ENCODE measurements around the gene VPS26C.

Gene VPS26C

GRCh38 chr21:37251294-37251634 is 15.9 kb downstream of the VPS26C start:
- Mint-ChIP-seq H3K4me1 (ENCODE audit: low read depth) (peaks cover 61% of the 10 kb centered on the region), H3K36me3 (ENCODE audit: low read depth) (peaks cover 11% of the 10 kb centered on the region), H3K4me3 (no peak overlapping the region)

DNA sequence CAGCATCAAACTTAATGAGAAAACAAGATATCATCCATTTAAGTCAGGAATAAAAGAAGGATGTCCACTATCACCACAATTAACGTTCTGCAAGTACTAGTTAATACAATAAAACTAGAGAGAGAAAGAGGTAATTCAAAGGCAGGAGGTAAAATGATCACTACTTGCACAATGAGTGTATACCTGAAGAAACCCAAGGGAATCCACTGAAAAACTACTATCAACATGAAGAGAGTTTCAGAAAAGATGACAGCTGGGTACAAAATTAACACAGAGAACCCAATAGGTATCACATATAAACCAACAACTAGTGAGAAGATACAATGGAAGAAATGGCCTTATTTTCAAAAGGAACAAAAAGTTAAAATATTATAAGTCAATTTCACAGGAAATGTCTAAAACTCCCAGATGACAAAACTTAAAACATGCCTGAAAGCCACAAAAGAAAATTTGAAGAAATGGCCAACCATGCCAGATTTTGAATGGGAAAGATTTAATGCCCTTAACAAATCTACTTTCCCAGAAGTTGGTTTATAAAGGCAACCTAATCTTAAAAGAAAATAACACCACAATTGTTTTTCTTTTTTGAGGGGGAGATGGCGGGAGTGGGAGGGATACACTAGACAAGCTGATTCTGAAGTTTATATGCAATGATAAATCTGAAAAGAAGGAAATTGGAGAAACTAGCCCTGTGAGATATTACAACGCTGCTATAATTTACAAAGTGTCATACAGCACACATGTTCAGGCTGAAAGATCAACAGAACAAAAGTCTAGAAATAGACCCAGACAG is 17.8 kb downstream of the VPS26C start:
- no peaks in the 10 kb centered on the region for H3K9me3 Mint-ChIP-seq
- H3K27me3 Mint-ChIP-seq, result no peaks in the 10 kb centered on the region
- H3K4me3 Mint-ChIP-seq, result no peak overlapping the region
- H3K36me3 Mint-ChIP-seq (ENCODE audit: low read depth), result peaks cover 7% of the 10 kb centered on the region
- peaks cover 73% of the 10 kb centered on the region for H3K4me1 Mint-ChIP-seq (ENCODE audit: low read depth)
- no peak for DNase-seq
- H3K27ac Mint-ChIP-seq, result peak overlapping the region; percentile 23

More at GRCh38 chr21:37251294-37251634, 15.9 kb downstream of the VPS26C start:
- H3K27me3 Mint-ChIP-seq, result no peaks in the 10 kb centered on the region
- H3K27ac Mint-ChIP-seq, result no peak overlapping the region
- no peaks in the 10 kb centered on the region for H3K9me3 Mint-ChIP-seq
- no peak for DNase-seq

DNA sequence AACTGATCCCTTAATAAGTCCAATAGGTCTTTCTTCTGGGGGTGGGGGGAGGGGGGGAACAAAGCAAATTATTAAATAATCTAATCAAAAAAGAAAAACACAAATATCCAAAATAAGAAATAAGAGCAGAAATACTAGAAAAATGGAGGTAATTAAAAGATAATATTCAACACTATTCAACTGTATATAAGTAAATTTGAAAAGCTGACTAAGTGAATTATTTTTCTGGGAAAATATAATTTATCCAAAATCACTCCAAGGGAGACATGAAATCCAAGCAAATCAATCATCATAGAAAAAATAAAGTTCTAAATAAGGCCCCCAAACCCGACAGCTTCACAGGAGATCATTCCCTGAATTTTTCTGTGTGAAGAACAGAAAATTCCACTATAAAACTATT is 18.8 kb downstream of the VPS26C start:
- Mint-ChIP-seq H3K27ac (no peak overlapping the region), H3K9me3 (no peaks in the 10 kb centered on the region), H3K36me3 (ENCODE audit: low read depth) (peaks cover 12% of the 10 kb centered on the region), H3K4me1 (ENCODE audit: low read depth) (peaks cover 77% of the 10 kb centered on the region), H3K27me3 (no peaks in the 10 kb centered on the region), H3K4me3 (no peak overlapping the region)
- DNase-seq, result no peak

- Mint-ChIP-seq H3K9me3 (no peaks in the 10 kb centered on the region), H3K4me3 (peak overlapping the region; percentile 17), H3K27ac (peak overlapping the region; percentile 61), H3K36me3 (ENCODE audit: low read depth) (peaks cover 32% of the 10 kb centered on the region), H3K4me1 (ENCODE audit: low read depth) (peaks cover 73% of the 10 kb centered on the region), H3K27me3 (no peaks in the 10 kb centered on the region)
- DNase-seq, result no peak
Measured at GRCh38 chr21:37245151-37245550, 22.0 kb downstream of the VPS26C start.

DNA sequence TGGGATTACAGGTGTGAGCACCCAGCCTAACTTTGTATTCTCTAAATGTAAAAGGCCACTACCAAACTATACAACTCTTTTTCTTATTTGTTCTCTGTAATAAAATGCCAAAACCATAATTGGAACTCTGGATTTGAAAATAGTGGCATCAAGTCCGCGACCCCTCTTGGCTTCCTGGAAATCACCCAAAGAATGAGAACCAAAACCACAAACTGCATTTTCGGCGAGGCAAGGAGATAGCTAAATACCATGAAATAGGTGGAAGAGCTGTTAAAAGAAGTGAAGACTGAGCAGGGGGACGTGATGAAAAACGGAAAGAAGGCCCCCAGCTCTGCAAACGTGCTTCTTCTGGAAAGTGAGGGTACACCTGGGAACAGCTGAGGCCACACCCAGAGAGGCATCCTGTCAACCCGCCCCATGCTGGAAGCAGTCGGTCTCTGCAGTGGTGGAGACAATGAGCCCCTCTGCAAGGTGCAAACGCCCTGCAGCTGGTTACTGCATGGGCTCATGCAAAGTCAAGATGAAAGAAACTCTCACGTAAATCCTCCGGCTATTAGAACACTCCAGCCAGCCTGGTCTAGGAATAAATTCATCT is 22.5 kb downstream of the VPS26C start:
- no peak for DNase-seq
- H3K4me1 Mint-ChIP-seq (ENCODE audit: low read depth), result peaks cover 69% of the 10 kb centered on the region
- no peaks in the 10 kb centered on the region for H3K27me3 Mint-ChIP-seq
- peaks cover 37% of the 10 kb centered on the region for H3K36me3 Mint-ChIP-seq (ENCODE audit: low read depth)
- peak overlapping the region; percentile 61 for H3K27ac Mint-ChIP-seq
- no peaks in the 10 kb centered on the region for H3K9me3 Mint-ChIP-seq
- peak overlapping the region; percentile 17 for H3K4me3 Mint-ChIP-seq

GRCh38 chr21:37243961-37244360 is 23.2 kb downstream of the VPS26C start:
- H3K9me3 Mint-ChIP-seq, result no peaks in the 10 kb centered on the region
- H3K27me3 Mint-ChIP-seq, result no peaks in the 10 kb centered on the region
- H3K4me3 Mint-ChIP-seq, result no peak overlapping the region
- peak overlapping the region; percentile 61 for H3K27ac Mint-ChIP-seq
- peaks cover 43% of the 10 kb centered on the region for H3K36me3 Mint-ChIP-seq (ENCODE audit: low read depth)
- no peak for DNase-seq
- peaks cover 67% of the 10 kb centered on the region for H3K4me1 Mint-ChIP-seq (ENCODE audit: low read depth)

- H3K9me3 Mint-ChIP-seq, result no peaks in the 10 kb centered on the region
- H3K36me3 Mint-ChIP-seq (ENCODE audit: low read depth), result peaks cover 69% of the 10 kb centered on the region
- H3K27me3 Mint-ChIP-seq, result no peaks in the 10 kb centered on the region
- no peak for DNase-seq
- H3K27ac Mint-ChIP-seq, result peak overlapping the region; percentile 82
- no peak overlapping the region for H3K4me3 Mint-ChIP-seq
- peaks cover 75% of the 10 kb centered on the region for H3K4me1 Mint-ChIP-seq (ENCODE audit: low read depth)
Measured at GRCh38 chr21:37241426-37241825, 25.7 kb downstream of the VPS26C start.

- H3K4me1 Mint-ChIP-seq (ENCODE audit: low read depth), result peaks cover 71% of the 10 kb centered on the region
- H3K27me3 Mint-ChIP-seq, result no peaks in the 10 kb centered on the region
- H3K4me3 Mint-ChIP-seq, result no peak overlapping the region
- DNase-seq, result no peak
- peak overlapping the region; percentile 82 for H3K27ac Mint-ChIP-seq
- no peaks in the 10 kb centered on the region for H3K9me3 Mint-ChIP-seq
- peaks cover 71% of the 10 kb centered on the region for H3K36me3 Mint-ChIP-seq (ENCODE audit: low read depth)
Measured at GRCh38 chr21:37240978-37241377, 26.2 kb downstream of the VPS26C start.

DNA sequence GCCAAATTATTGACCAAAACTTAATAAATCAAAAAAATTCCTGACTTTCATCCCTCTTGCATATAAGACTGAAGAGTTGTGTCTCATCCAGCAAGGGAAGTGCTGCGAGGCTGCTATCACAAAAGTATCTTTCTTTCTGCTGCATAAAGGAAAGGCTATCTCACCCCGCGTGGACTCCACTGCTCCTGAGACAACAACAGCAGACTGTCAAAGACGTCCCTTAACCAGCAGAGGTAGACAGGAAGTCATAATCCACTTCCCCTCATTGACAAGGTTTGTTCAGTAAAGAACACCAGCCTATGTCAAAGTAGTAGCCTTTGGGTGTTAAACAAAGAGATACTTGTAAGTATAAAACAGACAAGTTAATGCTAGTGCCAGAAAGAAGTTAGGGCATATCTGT is 29.4 kb downstream of the VPS26C start:
- Mint-ChIP-seq H3K4me3 (no peak overlapping the region), H3K36me3 (ENCODE audit: low read depth) (peaks cover 86% of the 10 kb centered on the region), H3K4me1 (ENCODE audit: low read depth) (peaks cover 40% of the 10 kb centered on the region), H3K27me3 (no peaks in the 10 kb centered on the region), H3K9me3 (no peaks in the 10 kb centered on the region), H3K27ac (peak overlapping the region; percentile 89)
- DNase-seq, result no peak

- H3K4me3 Mint-ChIP-seq, result no peak overlapping the region
- no peaks in the 10 kb centered on the region for H3K27me3 Mint-ChIP-seq
- peaks cover 88% of the 10 kb centered on the region for H3K36me3 Mint-ChIP-seq (ENCODE audit: low read depth)
- peaks cover 38% of the 10 kb centered on the region for H3K4me1 Mint-ChIP-seq (ENCODE audit: low read depth)
- no peak for DNase-seq
- no peaks in the 10 kb centered on the region for H3K9me3 Mint-ChIP-seq
- peak overlapping the region; percentile 89 for H3K27ac Mint-ChIP-seq
Measured at GRCh38 chr21:37237346-37237745, 29.8 kb downstream of the VPS26C start.

- no peak for DNase-seq
- Mint-ChIP-seq H3K27ac (peak overlapping the region; percentile 22), H3K4me1 (ENCODE audit: low read depth) (peaks cover 20% of the 10 kb centered on the region), H3K9me3 (no peaks in the 10 kb centered on the region), H3K27me3 (no peaks in the 10 kb centered on the region), H3K36me3 (ENCODE audit: low read depth) (peaks cover 92% of the 10 kb centered on the region), H3K4me3 (no peak overlapping the region)
Measured at GRCh38 chr21:37233551-37234146, 33.5 kb downstream of the VPS26C start.

DNA sequence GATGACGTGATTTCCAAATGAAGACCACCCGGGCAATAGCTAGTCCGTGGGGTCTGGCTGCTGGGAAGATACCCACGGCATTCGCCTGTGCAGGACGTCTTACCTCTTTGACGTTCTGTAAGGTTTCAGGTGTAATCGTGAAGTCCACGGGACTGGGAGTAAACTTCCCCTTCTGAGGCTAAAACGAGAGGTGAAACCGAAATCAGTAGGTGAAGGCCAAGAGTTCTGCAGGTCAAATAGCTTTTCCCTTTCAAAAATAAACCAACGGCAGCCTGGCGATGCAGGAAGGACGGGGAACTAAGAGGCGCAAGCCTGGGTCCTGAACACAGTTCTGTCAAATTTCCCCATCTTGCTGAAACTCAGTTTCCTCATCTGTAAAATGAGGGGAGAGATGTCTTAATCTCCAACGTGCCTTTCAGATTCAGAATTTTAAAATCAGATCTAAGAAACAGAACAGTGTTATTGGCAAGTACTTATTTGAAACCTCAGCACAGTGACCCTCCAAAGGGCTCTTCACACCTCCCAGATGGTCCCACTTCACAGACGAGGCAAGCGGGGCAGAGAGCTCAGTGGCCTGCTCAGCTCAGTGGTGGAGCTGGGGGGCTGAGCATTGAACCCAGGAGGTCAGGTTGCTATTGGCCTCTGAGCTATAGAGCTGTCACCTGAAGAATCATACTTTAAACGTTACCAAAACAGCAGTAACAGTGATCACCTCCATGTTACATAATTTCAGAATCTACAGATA is 34.7 kb downstream of the VPS26C start:
- Mint-ChIP-seq H3K27ac (peak overlapping the region; percentile 53), H3K4me3 (no peak overlapping the region), H3K27me3 (no peaks in the 10 kb centered on the region), H3K4me1 (ENCODE audit: low read depth) (peaks cover 8% of the 10 kb centered on the region), H3K36me3 (ENCODE audit: low read depth) (peaks cover 92% of the 10 kb centered on the region), H3K9me3 (no peaks in the 10 kb centered on the region)
- DNase-seq, result no peak

- Mint-ChIP-seq H3K36me3 (ENCODE audit: low read depth) (peaks cover 92% of the 10 kb centered on the region), H3K27ac (peak overlapping the region; percentile 31), H3K4me1 (ENCODE audit: low read depth) (peaks cover 2% of the 10 kb centered on the region), H3K9me3 (no peaks in the 10 kb centered on the region), H3K27me3 (no peaks in the 10 kb centered on the region), H3K4me3 (no peak overlapping the region)
- DNase-seq, result no peak
Measured at GRCh38 chr21:37231671-37232070, 35.5 kb downstream of the VPS26C start.

- Mint-ChIP-seq H3K36me3 (ENCODE audit: low read depth) (peaks cover 92% of the 10 kb centered on the region), H3K4me1 (ENCODE audit: low read depth) (peaks cover 5% of the 10 kb centered on the region), H3K27me3 (no peaks in the 10 kb centered on the region), H3K9me3 (no peaks in the 10 kb centered on the region), H3K4me3 (no peak overlapping the region), H3K27ac (peak overlapping the region; percentile 31)
- no peak for DNase-seq
Measured at GRCh38 chr21:37231249-37231645, 35.9 kb downstream of the VPS26C start.
